SU-DHL-6 (cell line): ENCODE data around the gene GNG8.

Source experiments
- CTCF ChIP-seq: fragments of 200-600 bp; sonication (generic); IDR thresholded peaks from one replicate; pipeline ENCODE4 v1.5.1; 2017; ENCODE audit warnings: antibody characterized with exemption, mild to moderate bottlenecking, low read length, moderate library complexity; ENCODE audit not compliant: insufficient read depth, poor library complexity, severe bottlenecking
- EZH2phosphoT487 ChIP-seq: fragments of 200-600 bp; sonication (generic), shearing (Covaris generic); conservative IDR thresholded peaks from 2 replicates; pipeline ENCODE4 v1.6.1; 2018; ENCODE audit warnings: mild to moderate bottlenecking, antibody characterized with exemption, low read length, moderate library complexity, mixed read lengths

DNA sequence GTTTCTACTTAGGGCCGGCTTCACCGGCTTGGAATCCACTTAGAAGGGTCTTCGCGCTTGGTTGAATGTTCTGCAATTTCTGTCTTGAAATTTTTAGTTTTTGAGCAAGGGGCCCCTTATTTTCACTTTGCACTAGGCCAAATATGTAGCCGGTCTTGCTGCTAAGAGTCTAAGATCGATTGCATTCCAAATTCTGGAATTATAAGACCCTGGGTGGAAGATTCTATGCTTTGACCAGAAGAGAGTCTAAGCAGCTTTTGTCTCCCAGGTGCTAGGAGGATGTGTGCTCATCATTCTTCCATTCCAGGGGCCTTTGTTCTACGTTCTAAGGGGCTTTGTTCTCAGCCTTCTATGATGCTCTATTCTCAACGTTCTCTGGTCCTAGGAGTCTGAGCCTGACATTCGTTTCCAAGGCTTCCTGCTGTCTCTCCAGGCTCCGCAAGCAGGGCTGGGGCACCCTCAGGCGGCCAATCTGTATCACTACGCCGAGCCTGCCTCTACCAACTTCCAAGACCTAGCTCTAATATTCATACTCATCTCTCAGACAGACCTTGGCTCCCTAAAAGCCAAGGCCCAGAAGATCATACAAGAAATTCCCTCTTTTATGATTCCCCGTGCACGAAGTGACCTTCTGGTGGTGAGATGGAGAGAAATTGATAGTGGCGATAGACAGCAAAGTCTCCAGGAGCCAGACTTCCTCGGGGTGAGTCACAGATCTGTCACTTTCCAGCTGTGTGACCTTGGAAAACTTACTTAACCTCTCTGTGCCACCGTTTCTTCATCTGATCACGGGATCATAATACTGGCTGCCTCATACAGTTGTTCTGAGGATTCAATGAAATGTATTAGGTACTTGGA, 26.0 kb upstream of the GNG8 start:
- no peak for TF ChIP-seq EZH2phosphoT487
- TF ChIP-seq CTCF: peak; percentile 85
